Smooth muscle cell (in vitro differentiated cells): ENCODE data around the gene EFCAB6. TPM values are rescaled to one million over a fixed set of nuclear protein-coding genes. Genes with fewer than 3 reads are reported as not detected.

Experiments
- DNase-seq: peaks from one replicate; lab custom pipeline; 2025; ENCODE audit not compliant: unreplicated experiment; lab: John Stamatoyannopoulos, UW
- H2AFZ ChIP-seq: fragments of 200-600 bp; sonication (generic); 2 replicates; pipeline ENCODE4 v1.6.0; 2016; ENCODE audit warnings: antibody characterized with exemption, low read depth, mild to moderate bottlenecking
- H3F3A ChIP-seq: fragments of 200-600 bp; sonication (generic); 2 replicates; pipeline ENCODE4 v1.6.0; 2017; ENCODE audit warnings: antibody characterized with exemption, low read depth
- H3K27ac ChIP-seq: fragments of 200-600 bp; sonication (generic); 2 replicates; pipeline ENCODE4 v1.5.1; 2016; ENCODE audit warnings: low read depth, mild to moderate bottlenecking
- H3K27me3 ChIP-seq: fragments of 200-600 bp; sonication (generic); 2 replicates; pipeline ENCODE4 v1.6.1; 2016; ENCODE audit warnings: low read depth, mild to moderate bottlenecking
- H3K36me3 ChIP-seq: fragments of 200-600 bp; sonication (generic); 2 replicates; pipeline ENCODE4 v1.5.1; 2016; ENCODE audit warnings: low read depth
- H3K4me1 ChIP-seq: fragments of 200-600 bp; sonication (generic); 2 replicates; pipeline ENCODE4 v1.5.1; 2016; ENCODE audit warnings: low read depth
- H3K4me2 ChIP-seq: fragments of 200-600 bp; sonication (generic); 2 replicates; pipeline ENCODE4 v1.6.0; 2016; ENCODE audit warnings: mild to moderate bottlenecking
- H3K4me3 ChIP-seq: fragments of 200-600 bp; sonication (generic); 2 replicates; pipeline ENCODE4 v1.5.1; 2016; ENCODE audit warnings: mild to moderate bottlenecking
- H3K79me2 ChIP-seq: fragments of 200-600 bp; sonication (generic); 2 replicates; pipeline ENCODE4 v1.6.0; 2016; ENCODE audit warnings: low read depth, mild to moderate bottlenecking
- H3K9ac ChIP-seq: fragments of 200-600 bp; sonication (generic); 2 replicates; pipeline ENCODE4 v1.6.0; 2016; ENCODE audit warnings: low read depth
- H3K9me3 ChIP-seq: fragments of 200-600 bp; sonication (generic); replicated peaks from 2 replicates; pipeline ENCODE4 v1.5.1; 2016; ENCODE audit warnings: low read depth
- H4K20me1 ChIP-seq: fragments of 200-600 bp; sonication (generic); 2 replicates; pipeline ENCODE4 v1.6.0; 2016; ENCODE audit warnings: low read depth
- CTCF ChIP-seq: fragments of 200-600 bp; sonication (generic); IDR thresholded peaks from 2 replicates; pipeline ENCODE4 v1.5.1; 2017; ENCODE audit warnings: borderline replicate concordance, mild to moderate bottlenecking, antibody characterized with exemption; ENCODE audit not compliant: insufficient read depth, poor library complexity, severe bottlenecking
- WGBS: methylation state at CpG from one replicate; pipeline ENCODE4 v1.1.7; 2016; ENCODE audit warnings: low lambda C conversion rate; 5-methylcytosine and 5-hydroxymethylcytosine counted together
- polyA plus RNA-seq: library from polyadenylated mRNA; unstranded; fragments of >200 nt; fragmentation: Nextera tagmentation; extraction: Ambion mirVana; gene quantifications from 2 replicates; pipeline ENCODE4 v1.2.1, GENCODE V29; 2016
- total RNA-seq: library from RNA; depleted of rRNA; stranded (reverse); fragments of >200 nt; gene quantifications from 2 replicates; pipeline ENCODE4 v1.2.3, GENCODE V29; 2014

Gene EFCAB6
- total and polyA plus RNA-seq, 2 experiments from 2014 or later = 0.80 to 2.9 TPM

GRCh38 chr22:43529934-43530333, 282.2 kb downstream of the EFCAB6 start:
- no peaks in the 10 kb centered on the region for H3K36me3 ChIP-seq
- H3K27me3 ChIP-seq = no peaks in the 10 kb centered on the region
- no peak for DNase-seq
- WGBS = 84% methylated on average over 9 of the region's 9 CpGs
- H3K4me1 ChIP-seq = no peaks in the 10 kb centered on the region
- H4K20me1 ChIP-seq = no peaks in the 10 kb centered on the region
- no peaks in the 10 kb centered on the region for H3K79me2 ChIP-seq
- H3F3A ChIP-seq = no peaks in the 10 kb centered on the region
- no peak overlapping the region for H3K4me2 ChIP-seq
- no peak overlapping the region for H3K4me3 ChIP-seq
- no peak overlapping the region for H3K9ac ChIP-seq
- no peak overlapping the region for H2AFZ ChIP-seq
- no peak overlapping the region for H3K27ac ChIP-seq
- H3K9me3 ChIP-seq = no peaks in the 10 kb centered on the region
- no peak for TF ChIP-seq CTCF

DNA sequence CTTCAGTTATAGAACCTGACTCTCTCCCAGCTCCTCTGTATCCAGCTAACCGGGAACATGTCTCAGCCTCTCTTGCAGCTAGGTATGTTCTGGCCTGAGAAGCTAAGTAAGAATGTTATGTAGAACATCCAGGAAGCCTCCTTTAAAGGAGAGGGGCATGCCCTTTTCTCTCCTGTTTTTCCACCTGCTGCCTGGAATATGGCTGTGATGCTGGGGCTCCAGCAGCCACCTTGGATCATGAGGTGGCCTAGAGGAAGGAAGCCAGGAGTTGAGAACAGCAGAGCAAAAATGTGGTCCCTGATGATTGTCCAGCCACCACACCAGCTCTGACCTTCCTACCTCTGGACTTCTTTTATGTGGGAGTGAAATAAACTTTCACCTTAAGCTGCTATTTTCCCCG, 282.6 kb downstream of the EFCAB6 start:
- DNase-seq = no peak
- Histone ChIP-seq H3K79me2 (no peaks in the 10 kb centered on the region), H3K9me3 (no peaks in the 10 kb centered on the region), H3K4me1 (no peaks in the 10 kb centered on the region), H3K27me3 (no peaks in the 10 kb centered on the region), H3K36me3 (no peaks in the 10 kb centered on the region), H3K27ac (no peak overlapping the region), H3F3A (no peaks in the 10 kb centered on the region), H3K9ac (no peak overlapping the region), H3K4me2 (no peak overlapping the region), H3K4me3 (no peak overlapping the region), H4K20me1 (no peaks in the 10 kb centered on the region), H2AFZ (no peak overlapping the region)
- no peak for TF ChIP-seq CTCF
- WGBS = 97% methylated on average over 2 of the region's 2 CpGs

- H3K27ac ChIP-seq = no peak overlapping the region
- no peaks in the 10 kb centered on the region for H3K79me2 ChIP-seq
- no peak for DNase-seq
- H3K4me2 ChIP-seq = no peak overlapping the region
- no peak overlapping the region for H3K9ac ChIP-seq
- H3K27me3 ChIP-seq = no peaks in the 10 kb centered on the region
- WGBS = 88% methylated on average over 12 of the region's 12 CpGs
- H3K4me1 ChIP-seq = no peaks in the 10 kb centered on the region
- H4K20me1 ChIP-seq = no peaks in the 10 kb centered on the region
- H3F3A ChIP-seq = no peaks in the 10 kb centered on the region
- H3K36me3 ChIP-seq = no peaks in the 10 kb centered on the region
- no peak overlapping the region for H2AFZ ChIP-seq
- no peak overlapping the region for H3K4me3 ChIP-seq
- H3K9me3 ChIP-seq = no peaks in the 10 kb centered on the region
- no peak for TF ChIP-seq CTCF
Measured at GRCh38 chr22:43528601-43529360, 283.3 kb downstream of the EFCAB6 start.

DNA sequence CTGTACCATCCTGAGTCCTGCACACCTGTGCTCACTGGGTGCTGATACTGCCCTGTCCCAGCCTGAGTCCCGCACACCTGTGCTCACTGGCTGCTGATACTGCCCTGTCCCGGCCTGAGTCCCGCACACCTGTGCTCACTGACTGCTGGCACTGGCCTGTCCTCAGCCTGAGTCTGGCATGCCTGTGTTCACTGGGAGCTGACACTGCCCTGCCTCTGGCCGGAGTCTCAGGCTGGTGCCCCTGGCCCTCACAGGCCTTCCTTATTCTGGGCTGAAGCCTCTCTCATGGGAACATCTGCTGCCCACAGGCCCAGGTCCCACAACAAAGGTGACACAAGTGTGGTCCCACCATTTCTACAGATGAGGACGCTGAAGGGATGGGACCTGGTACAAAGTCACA, 285.2 kb downstream of the EFCAB6 start:
- Histone ChIP-seq H4K20me1 (no peaks in the 10 kb centered on the region), H2AFZ (no peak overlapping the region), H3K36me3 (no peaks in the 10 kb centered on the region), H3K79me2 (no peaks in the 10 kb centered on the region), H3K4me1 (no peaks in the 10 kb centered on the region), H3K9ac (no peak overlapping the region), H3K9me3 (no peaks in the 10 kb centered on the region), H3K4me2 (no peak overlapping the region), H3K27ac (no peak overlapping the region), H3K4me3 (no peak overlapping the region), H3F3A (no peaks in the 10 kb centered on the region), H3K27me3 (no peaks in the 10 kb centered on the region)
- no peak for DNase-seq
- TF ChIP-seq CTCF = no peak
- WGBS = 92% methylated on average over 5 of the region's 5 CpGs
